Stimulated activated CD4-positive, alpha-beta T cell treated with anti-CD3 and anti-CD28 coated beads, Interleukin-4, amount 100 ng/mL, for 48 hours (primary cell): ENCODE measurements around the gene MALAT1.
A peak's percentile ranks its signal among the peaks of the same experiment; 100 is the strongest.
"Not testable (repeated sequence)": the region's sequence is repeated elsewhere in the genome, so short reads cannot be mapped to it uniquely, and the experiment has no call there.

Experiments
- DNase-seq, 2 donors: peaks; one replicate each; pipeline ENCODE4 v3.0.0-alpha.2; 2020; ENCODE audit warnings: low read depth in 2 of 2

The MALAT1 gene

GRCh38 chr11:65498977-65499712 is at the start of gene MALAT1:
Gene MALAT1, plus strand, starts transcription at chr11:65499045.
- peak; percentile 87 to 90 for DNase-seq

- not testable (repeated sequence) for DNase-seq
Observed at GRCh38 chr11:65451301-65451700, 47.5 kb upstream of the MALAT1 start.

GRCh38 chr11:65452259-65452658 is 46.6 kb upstream of the MALAT1 start:
- DNase-seq, result not testable (repeated sequence)

- DNase-seq, result no peak
Observed at GRCh38 chr11:65452806-65453490, 45.9 kb upstream of the MALAT1 start.

GRCh38 chr11:65454311-65454695 is 44.5 kb upstream of the MALAT1 start:
- DNase-seq, result no peak

GRCh38 chr11:65454696-65455456 is 44.0 kb upstream of the MALAT1 start:
- peak; percentile 75 to 79 for DNase-seq

- no peak for DNase-seq
Observed at GRCh38 chr11:65456418-65456817, 42.4 kb upstream of the MALAT1 start.

- DNase-seq, result no peak
Observed at GRCh38 chr11:65459552-65459951, 39.3 kb upstream of the MALAT1 start.

GRCh38 chr11:65465471-65465870 is 33.4 kb upstream of the MALAT1 start:
- DNase-seq, result not testable (repeated sequence)

- not testable (repeated sequence) for DNase-seq
Observed at GRCh38 chr11:65467306-65467705, 31.5 kb upstream of the MALAT1 start.

- peak in 1 of 2 donors; percentile 44 for DNase-seq
Observed at GRCh38 chr11:65468874-65469333, 29.9 kb upstream of the MALAT1 start.

- no peak for DNase-seq
Observed at GRCh38 chr11:65470433-65471049, 28.3 kb upstream of the MALAT1 start.

GRCh38 chr11:65471447-65471891 is 27.4 kb upstream of the MALAT1 start:
- no peak for DNase-seq

GRCh38 chr11:65472588-65473277 is 26.1 kb upstream of the MALAT1 start:
- DNase-seq, result not testable (repeated sequence)

- no peak for DNase-seq
Observed at GRCh38 chr11:65473278-65473860, 25.5 kb upstream of the MALAT1 start.

- DNase-seq, result no peak
Observed at GRCh38 chr11:65474864-65475263, 24.0 kb upstream of the MALAT1 start.

GRCh38 chr11:65476632-65477148 is 22.2 kb upstream of the MALAT1 start:
- no peak for DNase-seq

GRCh38 chr11:65477149-65477965 is 21.5 kb upstream of the MALAT1 start:
- peak; percentile 92 to 94 for DNase-seq

GRCh38 chr11:65478388-65479183 is 20.3 kb upstream of the MALAT1 start:
- DNase-seq, result no peak
